GM19463 (cell line): Measurements from ENCODE around the gene UVRAG.

Source experiments
- ATAC-seq: cut with Tn5 transposase; IDR thresholded peaks from one replicate; pipeline ENCODE4 v1.9.1; 2021; ENCODE audit warnings: mild to moderate bottlenecking, moderate library complexity; ENCODE audit not compliant: unreplicated experiment

Gene UVRAG

GRCh38 chr11:75814677-75815344 lies at the start of gene UVRAG:
Gene UVRAG (plus strand): TSS chr11:75815210. CDS start chr11:75815408, 198 bp downstream.
- peak; percentile 77 for ATAC-seq

GRCh38 chr11:75766443-75767227 lies 48.4 kb upstream of the UVRAG start:
- no peak for ATAC-seq

DNA sequence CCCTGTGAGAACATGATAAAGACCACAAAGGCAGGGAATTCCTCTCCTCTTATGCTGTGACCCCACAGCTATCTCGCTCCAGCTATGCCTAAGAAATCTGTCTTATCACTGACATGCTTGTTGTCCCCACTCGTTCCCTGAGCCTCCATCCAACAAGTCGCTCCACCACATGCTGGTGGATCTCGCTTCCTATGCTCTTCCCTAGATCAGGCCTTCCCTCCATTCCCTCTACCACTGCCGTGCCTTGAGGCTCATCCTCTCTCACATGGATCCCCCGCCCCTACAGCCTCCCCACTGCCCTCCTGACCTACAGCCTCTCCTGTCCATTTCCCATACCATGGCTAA lies 47.8 kb upstream of the UVRAG start:
- ATAC-seq = no peak

DNA sequence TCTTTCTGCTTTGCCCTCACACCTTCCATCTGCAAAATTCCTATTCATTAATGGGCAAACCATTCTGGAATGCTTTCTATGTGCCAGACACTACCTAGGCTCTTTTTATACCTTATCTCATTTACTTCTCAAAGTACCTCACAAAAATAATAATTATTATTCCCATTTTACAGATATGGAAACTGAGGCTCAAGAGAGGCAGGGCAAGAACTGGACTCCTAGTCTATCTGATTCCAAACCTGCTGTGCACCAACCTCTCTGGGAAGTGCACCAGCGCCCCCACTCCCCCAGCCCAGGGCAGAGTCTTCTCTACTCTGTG lies 47.3 kb upstream of the UVRAG start:
- no peak for ATAC-seq

- ATAC-seq = peak; percentile 78
These were observed 46.7 kb upstream of the UVRAG start, which contains the start of gene DGAT2 for GRCh38 chr11:75768112-75768908. Gene DGAT2 (plus strand): TSS chr11:75768778. CDS start chr11:75768992, 214 bp downstream.

DNA sequence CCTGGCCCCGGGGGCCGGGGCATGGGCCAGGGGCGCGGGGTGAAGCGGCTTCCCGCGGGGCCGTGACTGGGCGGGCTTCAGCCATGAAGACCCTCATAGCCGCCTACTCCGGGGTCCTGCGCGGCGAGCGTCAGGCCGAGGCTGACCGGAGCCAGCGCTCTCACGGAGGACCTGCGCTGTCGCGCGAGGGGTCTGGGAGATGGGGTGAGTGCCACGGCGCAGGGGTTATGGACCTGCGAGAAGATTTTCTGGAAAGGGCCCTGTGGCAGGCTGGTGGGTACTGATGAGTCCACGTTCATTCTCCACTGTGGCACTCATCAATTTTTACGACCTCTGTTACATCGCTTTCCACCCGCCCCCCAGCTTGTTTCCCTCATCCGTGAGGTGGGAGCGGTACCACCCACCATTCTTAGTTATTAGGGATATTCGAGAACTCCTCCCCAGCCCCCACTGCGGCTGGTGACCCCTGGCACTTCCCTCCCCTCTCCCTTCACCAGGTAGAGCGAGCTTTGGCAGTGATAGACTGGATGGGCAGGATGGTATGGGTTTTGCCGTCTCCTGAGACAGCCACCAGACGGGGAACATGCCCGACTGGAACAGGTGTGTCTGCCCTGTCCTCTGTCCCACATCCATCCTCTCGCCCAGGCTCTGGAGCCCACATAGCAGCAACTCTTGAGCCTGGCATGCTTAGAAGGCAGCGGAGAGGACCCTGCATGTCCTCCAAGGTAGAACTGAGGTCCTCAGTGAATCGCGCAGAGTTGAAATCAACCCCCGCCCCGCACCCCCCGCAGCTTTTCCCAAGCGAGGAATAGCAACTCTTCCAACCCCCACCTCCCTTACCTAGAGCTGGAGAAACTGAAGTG lies 45.9 kb upstream of the UVRAG start:
- ATAC-seq = no peak

DNA sequence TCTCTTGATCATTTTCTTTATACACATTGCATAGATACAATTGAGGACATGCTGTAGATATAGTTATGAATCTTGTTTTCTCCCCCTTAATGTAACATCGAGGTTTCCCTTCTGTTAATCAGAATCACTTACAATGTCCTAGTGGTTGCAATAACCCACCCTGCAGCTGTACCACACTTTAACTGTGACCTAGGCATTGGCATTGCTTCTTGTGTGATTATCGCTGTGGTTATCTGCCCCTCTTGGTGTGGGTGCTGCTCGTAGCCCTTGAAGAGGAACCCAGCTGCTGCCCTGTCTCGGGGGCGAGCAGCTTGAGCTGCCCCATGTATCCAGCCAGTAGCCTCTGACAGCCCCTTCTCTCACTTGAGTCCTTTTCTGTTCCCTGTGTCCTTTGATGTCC lies 44.9 kb upstream of the UVRAG start:
- ATAC-seq = no peak

DNA sequence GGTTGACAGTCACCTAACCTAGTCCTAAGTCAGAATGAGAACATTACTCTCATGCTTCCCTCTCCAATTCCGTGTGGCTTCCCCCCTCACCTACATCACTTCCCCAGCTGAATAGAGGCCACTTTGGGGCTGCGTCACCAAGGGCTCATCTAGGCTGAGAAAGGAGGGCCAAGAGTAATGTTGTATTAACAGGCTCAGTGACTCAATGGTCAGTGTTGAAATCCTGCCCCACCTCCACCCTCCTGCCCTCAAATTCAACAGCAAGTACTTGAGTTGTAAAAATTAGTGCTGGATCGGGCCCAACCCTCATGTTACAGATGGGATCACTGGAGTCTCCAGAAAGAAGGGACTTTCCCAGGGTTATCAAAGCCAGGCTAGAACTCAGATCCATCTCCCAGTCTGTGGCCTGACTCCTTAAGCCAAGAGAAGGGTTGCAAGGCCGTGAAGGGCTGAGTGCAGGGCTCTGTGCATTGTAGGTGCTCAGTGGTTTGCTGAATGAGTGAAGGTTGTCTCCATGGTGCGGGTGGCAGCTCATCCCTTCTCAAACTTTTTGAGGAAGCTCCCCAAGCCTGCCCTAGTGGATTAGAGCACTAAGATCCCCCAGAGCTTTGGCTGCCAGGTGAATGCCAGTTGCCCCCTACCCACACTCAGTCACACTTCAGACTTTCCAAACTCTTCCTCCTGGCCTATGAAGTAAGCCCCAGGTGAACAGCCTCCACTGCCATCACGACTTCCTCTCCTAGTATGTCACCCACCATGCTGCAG lies 43.2 kb upstream of the UVRAG start:
- ATAC-seq = no peak

DNA sequence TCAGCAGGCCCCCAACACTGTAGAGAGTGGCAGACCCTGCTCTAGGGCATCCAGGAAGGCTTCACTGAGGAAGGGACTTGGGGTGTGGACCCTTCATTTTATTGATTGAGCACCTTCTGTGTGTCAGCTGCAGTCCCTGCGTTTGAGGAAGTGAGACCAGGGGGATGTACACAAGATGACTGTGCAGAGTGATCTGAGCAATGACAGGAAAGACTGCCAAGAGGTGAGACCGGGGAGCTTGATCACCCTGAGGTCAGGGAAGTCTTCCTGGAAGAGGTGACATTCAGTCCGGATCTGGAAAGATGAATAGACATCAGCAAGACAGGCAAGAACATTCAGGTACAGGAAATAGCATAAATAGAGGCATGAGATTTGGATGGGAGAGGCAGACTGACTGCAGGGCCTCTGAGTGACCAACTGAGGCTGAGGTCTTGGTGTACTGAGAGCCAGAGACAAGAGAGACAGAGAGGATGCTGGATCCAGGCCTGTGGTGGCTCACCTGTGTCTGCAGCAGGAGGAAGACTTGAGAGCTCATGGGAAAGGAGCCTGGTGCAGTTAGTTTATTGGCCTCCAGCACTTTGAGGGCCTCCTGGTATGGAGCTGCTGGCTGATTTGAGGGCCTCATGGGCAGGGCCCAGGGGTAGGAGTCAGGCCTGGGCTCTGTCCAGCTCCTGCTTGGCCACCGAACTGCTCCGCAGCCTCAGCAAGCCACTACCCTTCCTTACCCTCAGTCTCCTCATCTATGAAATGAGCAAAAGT lies 41.2 kb upstream of the UVRAG start:
- peak; percentile 85 for ATAC-seq

DNA sequence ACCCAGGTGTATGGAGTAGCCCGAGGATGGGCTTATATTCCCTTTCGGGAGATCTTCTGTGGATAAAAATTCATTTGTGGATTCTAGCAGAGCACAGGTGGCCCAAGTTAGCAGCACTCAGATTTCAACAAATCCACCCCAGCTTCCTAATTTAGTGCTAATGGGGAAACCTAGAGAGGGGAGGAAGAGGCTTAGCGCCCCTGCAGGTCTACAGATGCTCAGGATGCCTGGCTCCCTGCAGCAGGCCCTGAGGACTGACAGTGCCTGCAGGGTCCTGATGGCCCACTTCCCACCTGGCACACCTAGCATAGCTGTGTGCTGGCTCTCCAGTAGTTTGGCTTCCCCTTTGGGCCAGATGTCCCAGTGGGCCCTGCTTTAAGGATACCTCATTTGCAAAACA lies 40.0 kb upstream of the UVRAG start:
- ATAC-seq = no peak

- no peak for ATAC-seq
These were observed 38.5 kb upstream of the UVRAG start for GRCh38 chr11:75776546-75776945.

DNA sequence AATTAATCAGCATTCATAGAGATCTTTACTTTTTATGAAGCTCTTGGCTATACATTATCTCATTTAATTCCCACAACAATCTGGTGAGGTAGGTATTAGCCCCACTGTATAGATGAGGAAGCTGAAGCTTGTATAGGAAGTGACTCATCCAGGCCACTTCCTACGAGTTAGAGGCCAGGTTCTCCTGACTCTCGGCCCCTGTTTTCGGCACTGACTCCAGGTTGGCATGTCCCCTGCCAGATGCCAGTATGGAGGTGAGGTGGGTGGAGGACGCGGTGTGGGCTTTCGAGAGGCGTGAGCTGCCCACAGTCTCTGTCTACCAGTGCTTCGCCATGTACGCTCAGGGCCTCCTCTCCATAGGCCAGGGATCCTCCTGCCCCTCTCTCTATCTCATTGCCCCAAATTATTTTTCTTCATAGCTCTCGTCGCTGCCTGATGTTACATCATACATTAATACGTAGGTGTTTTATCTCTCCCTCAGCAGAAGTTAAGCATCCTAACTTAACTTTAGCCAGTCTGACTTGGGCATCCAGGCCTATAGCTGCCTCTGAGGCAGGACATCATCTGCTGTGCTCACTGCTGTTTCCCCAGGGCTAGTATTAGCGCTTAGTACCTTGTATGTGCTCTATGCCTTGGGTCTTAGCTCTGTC lies 37.4 kb upstream of the UVRAG start:
- ATAC-seq = no peak

DNA sequence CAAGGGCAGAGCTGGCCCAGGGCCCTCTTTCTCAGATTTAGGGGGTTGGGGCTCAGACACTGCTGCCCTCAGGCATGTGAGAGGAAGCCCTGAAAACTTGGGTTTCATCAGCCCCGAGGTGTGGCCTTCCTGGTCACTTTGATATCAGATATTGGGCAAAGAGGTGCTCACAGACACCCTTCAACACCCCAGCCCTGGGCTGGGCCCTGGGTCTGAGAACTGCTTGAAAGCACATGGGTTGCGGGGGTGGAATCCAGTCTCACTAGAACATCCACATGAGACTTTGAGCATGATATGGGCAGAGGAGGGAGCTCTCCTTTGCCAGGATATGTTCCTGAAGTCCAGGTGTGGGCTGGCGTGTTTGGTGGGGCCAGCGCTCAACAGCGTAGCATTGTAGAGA lies 36.0 kb upstream of the UVRAG start:
- ATAC-seq = no peak

DNA sequence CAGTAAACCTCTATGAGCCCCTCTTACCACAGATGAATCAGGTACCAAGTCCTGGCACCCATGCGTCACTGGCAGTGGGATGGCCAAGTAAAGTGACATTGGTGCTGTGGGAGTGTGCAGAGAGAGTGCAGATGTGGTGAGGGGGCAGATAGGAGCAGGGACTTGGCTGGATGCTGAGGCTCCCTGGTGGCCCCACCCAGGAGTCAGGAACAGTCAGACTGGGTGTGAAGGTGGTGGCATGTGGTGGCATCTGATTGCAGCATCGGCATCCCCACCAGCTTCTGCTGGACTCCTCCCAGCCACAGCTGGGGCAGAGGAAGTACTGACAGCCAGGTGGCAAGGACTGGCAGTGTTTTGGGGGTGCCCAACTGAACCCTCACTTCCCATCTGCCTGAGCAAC lies 35.0 kb upstream of the UVRAG start:
- ATAC-seq = no peak

GRCh38 chr11:75780888-75781287 lies 34.1 kb upstream of the UVRAG start:
- ATAC-seq = no peak

DNA sequence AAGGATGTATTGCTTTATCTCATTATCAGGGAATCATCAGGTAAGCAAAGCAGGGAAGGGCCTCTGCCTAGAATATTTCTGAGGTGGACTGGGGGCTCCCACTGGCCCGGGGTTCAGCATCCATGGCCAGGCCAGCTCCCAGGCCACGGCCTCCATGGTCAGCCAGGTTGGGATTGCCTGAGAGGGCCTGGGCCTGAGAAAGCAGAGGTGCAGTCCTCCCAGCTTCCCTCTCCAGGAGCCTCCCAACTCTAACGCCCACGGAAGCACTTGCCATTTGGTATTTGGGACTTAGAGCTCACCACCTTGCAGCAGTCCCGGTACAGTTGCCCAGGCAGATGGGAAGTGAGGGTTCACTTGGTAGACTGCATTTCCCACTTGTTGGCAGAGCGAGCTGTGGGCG lies 33.7 kb upstream of the UVRAG start:
- ATAC-seq = no peak

DNA sequence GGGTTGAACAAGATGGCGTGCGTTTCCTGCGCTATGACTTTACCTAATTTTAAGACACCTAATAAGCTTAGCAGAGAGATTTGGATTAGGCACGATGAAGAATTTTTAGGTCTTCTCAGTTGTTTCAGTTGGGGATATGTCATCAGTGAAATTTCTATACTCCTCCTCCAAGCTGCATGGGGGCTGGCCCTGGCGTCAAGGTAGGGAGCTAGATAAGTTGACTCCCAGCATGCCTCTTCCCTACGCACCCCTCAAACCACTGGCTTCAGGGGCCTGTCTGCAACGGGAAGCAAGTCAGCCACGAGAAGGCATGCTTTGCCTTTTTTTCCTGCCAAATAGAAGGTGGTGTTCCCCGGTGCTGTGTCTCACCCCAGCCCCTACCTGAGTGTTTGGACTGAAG lies 33.2 kb upstream of the UVRAG start:
- ATAC-seq = no peak

DNA sequence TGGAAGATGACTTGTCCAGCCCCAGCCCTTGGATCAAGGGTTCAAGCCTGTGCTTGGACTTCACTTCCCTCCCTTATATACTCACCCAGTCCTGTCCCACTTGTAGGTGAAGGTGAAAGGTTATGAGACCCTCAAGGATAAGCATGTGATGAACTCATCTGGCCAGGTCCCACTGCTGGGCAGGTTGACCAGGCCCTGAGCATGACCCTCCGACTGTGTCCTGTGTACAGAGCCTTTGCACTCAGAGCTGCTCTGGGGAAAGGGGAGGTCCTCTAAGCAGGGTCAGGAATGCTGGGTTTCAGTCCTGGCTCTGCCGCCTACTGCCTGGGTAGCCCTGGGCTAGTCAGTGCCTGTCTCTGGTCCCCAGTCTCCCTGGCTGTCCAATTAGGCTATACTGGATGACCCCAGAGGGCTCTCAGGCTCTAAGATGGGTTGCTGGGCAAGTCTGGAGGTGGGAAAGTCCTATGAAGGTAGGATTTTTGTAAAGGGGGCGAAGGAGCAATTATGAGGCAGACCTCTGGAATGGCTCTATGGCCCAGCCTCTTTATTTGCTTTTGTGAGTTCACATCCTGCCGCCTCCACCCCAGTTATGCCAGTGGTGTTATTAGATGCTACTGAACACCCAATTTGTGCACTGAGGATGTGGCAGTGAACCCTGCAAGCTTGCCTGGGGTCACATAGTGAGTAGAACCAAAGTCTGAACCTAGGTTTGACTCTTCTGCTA lies 32.3 kb upstream of the UVRAG start:
- no peak for ATAC-seq
